Measurements from ENCODE around the gene NLGN1.

NLGN1 gene

DNA sequence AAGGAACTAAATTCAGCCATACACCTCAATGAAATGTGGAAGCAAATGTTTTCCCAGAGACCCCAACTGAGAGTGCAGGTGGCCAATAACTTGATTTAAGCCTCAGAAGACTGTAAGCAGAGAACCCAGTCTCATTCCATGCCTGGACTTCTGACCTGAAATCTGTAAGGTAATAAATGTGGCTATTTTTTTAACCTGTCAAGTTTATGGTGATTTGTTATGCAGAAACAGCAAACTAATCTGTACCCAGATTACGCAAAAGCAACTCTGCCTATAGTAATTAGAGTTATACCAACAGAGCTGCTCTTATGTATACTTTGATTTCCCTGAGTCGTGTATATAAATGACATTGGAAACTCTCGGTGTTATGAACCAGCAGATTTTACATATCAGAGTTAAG, 927.6 kb downstream of the NLGN1 start:
- no peaks in the 10 kb centered on the region for H3K9me3 ChIP-seq (ENCODE audit: control insufficient read depth, insufficient read depth, low read length)
- no peaks in the 10 kb centered on the region for H3K36me3 ChIP-seq (ENCODE audit: control insufficient read depth, insufficient read depth, low read length)
- H3K4me1 ChIP-seq (ENCODE audit: control insufficient read depth, insufficient read depth, low read length) = no peaks in the 10 kb centered on the region
- no peak overlapping the region for H3K9ac ChIP-seq (ENCODE audit: low read depth, low read length)
- no peak overlapping the region for H3K4me3 ChIP-seq (ENCODE audit: low read depth, low read length)
- no peaks in the 10 kb centered on the region for H3K27me3 ChIP-seq (ENCODE audit: control insufficient read depth, insufficient read depth, low read length)

GRCh38 chr3:174325834-174326700, 928.5 kb downstream of the NLGN1 start:
- no peak overlapping the region for H3K4me3 ChIP-seq (ENCODE audit: low read depth, low read length)
- no peaks in the 10 kb centered on the region for H3K9me3 ChIP-seq (ENCODE audit: control insufficient read depth, insufficient read depth, low read length)
- no peaks in the 10 kb centered on the region for H3K4me1 ChIP-seq (ENCODE audit: control insufficient read depth, insufficient read depth, low read length)
- H3K9ac ChIP-seq (ENCODE audit: low read depth, low read length) = no peak overlapping the region
- H3K36me3 ChIP-seq (ENCODE audit: control insufficient read depth, insufficient read depth, low read length) = no peaks in the 10 kb centered on the region
- no peaks in the 10 kb centered on the region for H3K27me3 ChIP-seq (ENCODE audit: control insufficient read depth, insufficient read depth, low read length)

GRCh38 chr3:174329321-174329720, 931.8 kb downstream of the NLGN1 start:
- no peaks in the 10 kb centered on the region for H3K36me3 ChIP-seq (ENCODE audit: control insufficient read depth, insufficient read depth, low read length)
- H3K4me3 ChIP-seq (ENCODE audit: low read depth, low read length) = no peak overlapping the region
- H3K9ac ChIP-seq (ENCODE audit: low read depth, low read length) = no peak overlapping the region
- H3K27me3 ChIP-seq (ENCODE audit: control insufficient read depth, insufficient read depth, low read length) = no peaks in the 10 kb centered on the region
- no peaks in the 10 kb centered on the region for H3K4me1 ChIP-seq (ENCODE audit: control insufficient read depth, insufficient read depth, low read length)
- no peaks in the 10 kb centered on the region for H3K9me3 ChIP-seq (ENCODE audit: control insufficient read depth, insufficient read depth, low read length)

- H3K27me3 ChIP-seq (ENCODE audit: control insufficient read depth, insufficient read depth, low read length) = no peaks in the 10 kb centered on the region
- H3K4me3 ChIP-seq (ENCODE audit: low read depth, low read length) = no peak overlapping the region
- no peak overlapping the region for H3K9ac ChIP-seq (ENCODE audit: low read depth, low read length)
- no peaks in the 10 kb centered on the region for H3K9me3 ChIP-seq (ENCODE audit: control insufficient read depth, insufficient read depth, low read length)
- H3K36me3 ChIP-seq (ENCODE audit: control insufficient read depth, insufficient read depth, low read length) = no peaks in the 10 kb centered on the region
- no peaks in the 10 kb centered on the region for H3K4me1 ChIP-seq (ENCODE audit: control insufficient read depth, insufficient read depth, low read length)
Measured at GRCh38 chr3:174330303-174330702, 932.8 kb downstream of the NLGN1 start.

GRCh38 chr3:174331095-174331800, 933.7 kb downstream of the NLGN1 start:
- Histone ChIP-seq H3K9me3 (ENCODE audit: control insufficient read depth, insufficient read depth, low read length) (no peaks in the 10 kb centered on the region), H3K36me3 (ENCODE audit: control insufficient read depth, insufficient read depth, low read length) (no peaks in the 10 kb centered on the region), H3K9ac (ENCODE audit: low read depth, low read length) (no peak overlapping the region), H3K27me3 (ENCODE audit: control insufficient read depth, insufficient read depth, low read length) (no peaks in the 10 kb centered on the region), H3K4me3 (ENCODE audit: low read depth, low read length) (no peak overlapping the region), H3K4me1 (ENCODE audit: control insufficient read depth, insufficient read depth, low read length) (no peaks in the 10 kb centered on the region)

DNA sequence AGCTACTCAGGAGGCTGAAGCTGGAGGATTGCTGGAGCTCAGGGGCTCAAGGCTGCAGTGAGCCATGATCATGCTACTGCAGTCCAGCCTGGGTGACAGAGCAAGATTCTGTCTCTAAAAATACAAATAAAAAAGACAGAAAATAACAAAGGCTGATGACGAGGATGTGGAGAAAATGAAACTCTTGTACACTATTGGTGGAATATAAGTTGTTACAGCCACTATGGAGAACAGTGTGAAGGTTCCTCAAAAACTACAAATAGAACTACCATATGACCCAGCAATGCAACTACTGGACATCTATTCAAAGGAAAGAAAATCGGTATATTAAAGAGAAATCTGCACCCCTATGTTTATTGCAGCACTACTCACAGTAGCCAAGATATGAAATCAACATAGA, 934.8 kb downstream of the NLGN1 start:
- Histone ChIP-seq H3K4me1 (ENCODE audit: control insufficient read depth, insufficient read depth, low read length) (no peaks in the 10 kb centered on the region), H3K9ac (ENCODE audit: low read depth, low read length) (no peak overlapping the region), H3K36me3 (ENCODE audit: control insufficient read depth, insufficient read depth, low read length) (no peaks in the 10 kb centered on the region), H3K27me3 (ENCODE audit: control insufficient read depth, insufficient read depth, low read length) (no peaks in the 10 kb centered on the region), H3K4me3 (ENCODE audit: low read depth, low read length) (no peak overlapping the region), H3K9me3 (ENCODE audit: control insufficient read depth, insufficient read depth, low read length) (no peaks in the 10 kb centered on the region)

GRCh38 chr3:174333640-174334039, 936.1 kb downstream of the NLGN1 start:
- Histone ChIP-seq H3K4me3 (ENCODE audit: low read depth, low read length) (no peak overlapping the region), H3K4me1 (ENCODE audit: control insufficient read depth, insufficient read depth, low read length) (no peaks in the 10 kb centered on the region), H3K9ac (ENCODE audit: low read depth, low read length) (no peak overlapping the region), H3K9me3 (ENCODE audit: control insufficient read depth, insufficient read depth, low read length) (no peaks in the 10 kb centered on the region), H3K27me3 (ENCODE audit: control insufficient read depth, insufficient read depth, low read length) (no peaks in the 10 kb centered on the region), H3K36me3 (ENCODE audit: control insufficient read depth, insufficient read depth, low read length) (no peaks in the 10 kb centered on the region)

GRCh38 chr3:174334111-174334510, 936.6 kb downstream of the NLGN1 start:
- H3K36me3 ChIP-seq (ENCODE audit: control insufficient read depth, insufficient read depth, low read length) = no peaks in the 10 kb centered on the region
- H3K9ac ChIP-seq (ENCODE audit: low read depth, low read length) = no peak overlapping the region
- no peaks in the 10 kb centered on the region for H3K4me1 ChIP-seq (ENCODE audit: control insufficient read depth, insufficient read depth, low read length)

DNA sequence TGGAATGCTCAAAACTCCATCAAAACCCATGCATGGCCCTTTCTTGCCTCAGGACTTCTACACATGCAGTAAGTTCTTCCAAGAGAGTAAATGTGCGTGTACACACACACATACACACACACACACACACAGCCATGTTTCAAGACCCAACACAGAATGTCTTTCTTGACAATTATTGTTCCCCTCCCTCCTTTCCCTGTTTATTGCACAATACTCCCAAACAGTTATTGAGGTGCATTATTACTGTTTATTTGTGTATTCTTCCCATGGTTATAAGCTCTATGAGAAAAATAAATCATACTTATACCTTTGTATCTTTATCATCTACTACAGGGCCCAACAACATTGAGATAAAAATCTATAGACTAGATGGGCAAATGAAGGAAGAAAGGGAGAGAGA, 937.8 kb downstream of the NLGN1 start:
- Histone ChIP-seq H3K9me3 (ENCODE audit: control insufficient read depth, insufficient read depth, low read length) (no peaks in the 10 kb centered on the region), H3K4me1 (ENCODE audit: control insufficient read depth, insufficient read depth, low read length) (no peaks in the 10 kb centered on the region), H3K9ac (ENCODE audit: low read depth, low read length) (no peak overlapping the region), H3K4me3 (ENCODE audit: low read depth, low read length) (no peak overlapping the region), H3K36me3 (ENCODE audit: control insufficient read depth, insufficient read depth, low read length) (no peaks in the 10 kb centered on the region), H3K27me3 (ENCODE audit: control insufficient read depth, insufficient read depth, low read length) (no peaks in the 10 kb centered on the region)

More at GRCh38 chr3:174334111-174334510, 936.6 kb downstream of the NLGN1 start:
- H3K4me3 ChIP-seq (ENCODE audit: low read depth, low read length) = no peak overlapping the region
- no peaks in the 10 kb centered on the region for H3K9me3 ChIP-seq (ENCODE audit: control insufficient read depth, insufficient read depth, low read length)
- H3K27me3 ChIP-seq (ENCODE audit: control insufficient read depth, insufficient read depth, low read length) = no peaks in the 10 kb centered on the region

- Histone ChIP-seq H3K27me3 (ENCODE audit: control insufficient read depth, insufficient read depth, low read length) (no peaks in the 10 kb centered on the region), H3K4me3 (ENCODE audit: low read depth, low read length) (no peak overlapping the region), H3K9me3 (ENCODE audit: control insufficient read depth, insufficient read depth, low read length) (no peaks in the 10 kb centered on the region), H3K9ac (ENCODE audit: low read depth, low read length) (no peak overlapping the region), H3K4me1 (ENCODE audit: control insufficient read depth, insufficient read depth, low read length) (no peaks in the 10 kb centered on the region), H3K36me3 (ENCODE audit: control insufficient read depth, insufficient read depth, low read length) (no peaks in the 10 kb centered on the region)
Measured at GRCh38 chr3:174335910-174336309, 938.4 kb downstream of the NLGN1 start.

Measured in iPS-15b (cell line).